ENCODE measurements around the gene KIF27. TPM values are rescaled to one million over a fixed set of nuclear protein-coding genes. Genes with fewer than 3 reads are reported as not detected.

The KIF27 gene
- total RNA-seq, 1 experiment from 2014 or later: 9.2 TPM

DNA sequence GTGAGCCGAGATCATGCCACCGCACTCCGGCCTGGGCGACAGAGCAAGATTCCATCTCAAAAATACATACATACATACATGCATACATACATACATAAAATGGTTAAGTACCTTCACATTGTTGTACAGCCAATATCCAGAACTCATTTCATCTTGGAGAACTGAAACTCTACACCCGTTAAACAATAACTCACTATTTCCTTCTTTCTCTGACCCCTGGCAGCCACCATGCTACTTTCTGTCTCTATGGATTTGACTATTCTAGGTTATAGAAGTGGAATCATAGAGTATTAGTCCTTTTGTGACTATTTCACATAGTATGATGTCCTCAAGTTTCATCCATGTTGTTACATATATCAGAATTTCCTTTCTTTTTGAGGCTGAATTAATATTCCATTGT lies 9.6 kb upstream of the KIF27 start:
- ChIA-PET POLR2A (ENCODE audit: low non-redundant PET) (no interaction called here), CTCF (no interaction called here)
- no peaks in the 10 kb centered on the region for H3K9me3 ChIP-seq (ENCODE audit: low read depth, low read length, poor library complexity, severe bottlenecking)
- DNase-seq (ENCODE audit: low spot score): no peak
- H3K27ac ChIP-seq (ENCODE audit: low read depth, low read length, poor library complexity, severe bottlenecking): peak overlapping the region; percentile 68
- H3K36me3 ChIP-seq (ENCODE audit: insufficient read depth, low read length, poor library complexity, severe bottlenecking): no peaks in the 10 kb centered on the region
- peaks cover 41% of the 10 kb centered on the region for H3K4me1 ChIP-seq (ENCODE audit: insufficient read depth, low read length, poor library complexity, severe bottlenecking)
- intact Hi-C loops (cut with micrococcal nuclease; ENCODE audit: unreplicated experiment): no loop called here
- TF ChIP-seq, protein P1, sequence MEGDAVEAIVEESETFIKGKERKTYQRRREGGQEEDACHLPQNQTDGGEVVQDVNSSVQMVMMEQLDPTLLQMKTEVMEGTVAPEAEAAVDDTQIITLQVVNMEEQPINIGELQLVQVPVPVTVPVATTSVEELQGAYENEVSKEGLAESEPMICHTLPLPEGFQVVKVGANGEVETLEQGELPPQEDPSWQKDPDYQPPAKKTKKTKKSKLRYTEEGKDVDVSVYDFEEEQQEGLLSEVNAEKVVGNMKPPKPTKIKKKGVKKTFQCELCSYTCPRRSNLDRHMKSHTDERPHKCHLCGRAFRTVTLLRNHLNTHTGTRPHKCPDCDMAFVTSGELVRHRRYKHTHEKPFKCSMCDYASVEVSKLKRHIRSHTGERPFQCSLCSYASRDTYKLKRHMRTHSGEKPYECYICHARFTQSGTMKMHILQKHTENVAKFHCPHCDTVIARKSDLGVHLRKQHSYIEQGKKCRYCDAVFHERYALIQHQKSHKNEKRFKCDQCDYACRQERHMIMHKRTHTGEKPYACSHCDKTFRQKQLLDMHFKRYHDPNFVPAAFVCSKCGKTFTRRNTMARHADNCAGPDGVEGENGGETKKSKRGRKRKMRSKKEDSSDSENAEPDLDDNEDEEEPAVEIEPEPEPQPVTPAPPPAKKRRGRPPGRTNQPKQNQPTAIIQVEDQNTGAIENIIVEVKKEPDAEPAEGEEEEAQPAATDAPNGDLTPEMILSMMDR (conservative IDR thresholded peaks at IDR 0.05; ENCODE audit: low read depth, low read length): no peak
- TF ChIP-seq EZH2 (IDR thresholded peaks at IDR 0.05; ENCODE audit: borderline replicate concordance, low read depth, low read length, poor library complexity, severe bottlenecking): no peak
- BruUV-seq (replicated peaks): no TSS peak
- no peaks in the 10 kb centered on the region for H3K27me3 ChIP-seq (replicated peaks; ENCODE audit: insufficient read depth, low read depth, low read length, poor library complexity)
- H3K4me3 ChIP-seq (ENCODE audit: low read depth, low read length, poor library complexity, severe bottlenecking): no peak overlapping the region

- Histone ChIP-seq H3K36me3 (ENCODE audit: insufficient read depth, low read length, poor library complexity, severe bottlenecking) (no peaks in the 10 kb centered on the region), H3K4me1 (ENCODE audit: insufficient read depth, low read length, poor library complexity, severe bottlenecking) (peaks cover 14% of the 10 kb centered on the region), H3K27ac (ENCODE audit: low read depth, low read length, poor library complexity, severe bottlenecking) (no peak overlapping the region), H3K27me3 (replicated peaks; ENCODE audit: insufficient read depth, low read depth, low read length, poor library complexity) (no peaks in the 10 kb centered on the region), H3K4me3 (ENCODE audit: low read depth, low read length, poor library complexity, severe bottlenecking) (no peak overlapping the region), H3K9me3 (ENCODE audit: low read depth, low read length, poor library complexity, severe bottlenecking) (no peaks in the 10 kb centered on the region)
- no peak for DNase-seq (ENCODE audit: low spot score)
- ChIA-PET POLR2A (ENCODE audit: low non-redundant PET) (no interaction called here), CTCF (no interaction called here)
- intact Hi-C loops (cut with micrococcal nuclease; ENCODE audit: unreplicated experiment): no loop called here
- no peak for TF ChIP-seq EZH2 (IDR thresholded peaks at IDR 0.05; ENCODE audit: borderline replicate concordance, low read depth, low read length, poor library complexity, severe bottlenecking)
- TF ChIP-seq, protein P1 (conservative IDR thresholded peaks at IDR 0.05; ENCODE audit: low read depth, low read length): no peak
- BruUV-seq (replicated peaks): no TSS peak
These were observed 6.4 kb upstream of the KIF27 start for GRCh38 chr9:83927591-83927990.

GRCh38 chr9:83920469-83920926 lies 734 bp downstream of the KIF27 start:
- H3K4me3 ChIP-seq (ENCODE audit: low read depth, low read length, poor library complexity, severe bottlenecking): peak overlapping the region; percentile 93
- no peaks in the 10 kb centered on the region for H3K36me3 ChIP-seq (ENCODE audit: insufficient read depth, low read length, poor library complexity, severe bottlenecking)
- H3K27me3 ChIP-seq (replicated peaks; ENCODE audit: insufficient read depth, low read depth, low read length, poor library complexity): no peaks in the 10 kb centered on the region
- H3K9me3 ChIP-seq (ENCODE audit: low read depth, low read length, poor library complexity, severe bottlenecking): no peaks in the 10 kb centered on the region
- peak overlapping the region; percentile 95 for H3K27ac ChIP-seq (ENCODE audit: low read depth, low read length, poor library complexity, severe bottlenecking)
- ChIA-PET POLR2A (ENCODE audit: low non-redundant PET) (interaction anchor here (0.7 kb wide), 1 partner anchor 383 kb away, joined by 4 read pairs; no protein-coding TSS in a partner anchor), CTCF (interaction anchor here (0.7 to 1.0 kb wide), 2 partner anchors 395 to 1158 kb away, joined by 3 to 4 read pairs; no protein-coding TSS in a partner anchor)
- DNase-seq (ENCODE audit: low spot score): no peak
- no TSS peak for BruUV-seq (replicated peaks)
- intact Hi-C loops (cut with micrococcal nuclease; ENCODE audit: unreplicated experiment): loop anchor here (5.0 kb wide), 1 partner anchor 213 kb away; the partner anchor contains the start of gene UBQLN1
- no peaks in the 10 kb centered on the region for H3K4me1 ChIP-seq (ENCODE audit: insufficient read depth, low read length, poor library complexity, severe bottlenecking)
- TF ChIP-seq EZH2 (IDR thresholded peaks at IDR 0.05; ENCODE audit: borderline replicate concordance, low read depth, low read length, poor library complexity, severe bottlenecking): no peak
- TF ChIP-seq, protein P1 (conservative IDR thresholded peaks at IDR 0.05; ENCODE audit: low read depth, low read length): peak; percentile 52; the same call in 1 of the 2 replicates

Data from A673 (cell line).